Measurements from ENCODE around the gene LIM2.

LIM2 gene

GRCh38 chr19:51391073-51391611 lies 3.4 kb upstream of the LIM2 start:
- no peaks in the 10 kb centered on the region for H3K27me3 Mint-ChIP-seq
- no peaks in the 10 kb centered on the region for H3K9me3 Mint-ChIP-seq
- no peak for DNase-seq (ENCODE audit: low spot score in 2 of 2)
- H3K27ac Mint-ChIP-seq (ENCODE audit: low read depth) = peak overlapping the region; percentile 91
- peaks cover 61% of the 10 kb centered on the region for H3K4me1 Mint-ChIP-seq
- H3K36me3 Mint-ChIP-seq (ENCODE audit: insufficient read depth) = peaks cover 9% of the 10 kb centered on the region
- no peak for ATAC-seq (replicated peaks; ENCODE audit: extremely low read depth, poor library complexity, severe bottlenecking)
- peak overlapping the region; percentile 64 for H3K4me3 Mint-ChIP-seq

GRCh38 chr19:51389143-51389542 lies 1.4 kb upstream of the LIM2 start:
- DNase-seq (ENCODE audit: low spot score in 2 of 2) (no peak), ATAC-seq (replicated peaks; ENCODE audit: extremely low read depth, poor library complexity, severe bottlenecking) (no peak)
- Mint-ChIP-seq H3K4me1 (peaks cover 48% of the 10 kb centered on the region), H3K4me3 (peak overlapping the region; percentile 39), H3K36me3 (ENCODE audit: insufficient read depth) (peaks cover 6% of the 10 kb centered on the region), H3K27me3 (no peaks in the 10 kb centered on the region), H3K9me3 (no peaks in the 10 kb centered on the region), H3K27ac (ENCODE audit: low read depth) (peak overlapping the region; percentile 92)

GRCh38 chr19:51386882-51387520 lies 773 bp downstream of the LIM2 start:
- Mint-ChIP-seq H3K4me3 (peak overlapping the region; percentile 90), H3K9me3 (no peaks in the 10 kb centered on the region), H3K27me3 (no peaks in the 10 kb centered on the region), H3K27ac (ENCODE audit: low read depth) (peak overlapping the region; percentile 92), H3K4me1 (peaks cover 44% of the 10 kb centered on the region), H3K36me3 (ENCODE audit: insufficient read depth) (peaks cover 6% of the 10 kb centered on the region)
- DNase-seq (ENCODE audit: low spot score in 2 of 2) = no peak
- ATAC-seq (replicated peaks; ENCODE audit: extremely low read depth, poor library complexity, severe bottlenecking) = peak; percentile 97

GRCh38 chr19:51382004-51382403 lies 5.8 kb downstream of the LIM2 start:
- ATAC-seq (replicated peaks; ENCODE audit: extremely low read depth, poor library complexity, severe bottlenecking) = no peak
- Mint-ChIP-seq H3K27ac (ENCODE audit: low read depth) (peak overlapping the region; percentile 17), H3K4me3 (no peak overlapping the region)

GRCh38 chr19:51380379-51380778 lies 7.4 kb downstream of the LIM2 start:
- Mint-ChIP-seq H3K27ac (ENCODE audit: low read depth) (peak overlapping the region; percentile 69), H3K9me3 (no peaks in the 10 kb centered on the region), H3K4me3 (no peak overlapping the region), H3K4me1 (peaks cover 34% of the 10 kb centered on the region), H3K27me3 (no peaks in the 10 kb centered on the region), H3K36me3 (ENCODE audit: insufficient read depth) (peaks cover 3% of the 10 kb centered on the region)
- ATAC-seq (replicated peaks; ENCODE audit: extremely low read depth, poor library complexity, severe bottlenecking) = no peak
- DNase-seq (ENCODE audit: low spot score in 2 of 2) = no peak

More at GRCh38 chr19:51382004-51382403, 5.8 kb downstream of the LIM2 start:
- no peak for DNase-seq (ENCODE audit: low spot score in 2 of 2)
- Mint-ChIP-seq H3K9me3 (no peaks in the 10 kb centered on the region), H3K27me3 (no peaks in the 10 kb centered on the region), H3K36me3 (ENCODE audit: insufficient read depth) (peaks cover 2% of the 10 kb centered on the region), H3K4me1 (peaks cover 24% of the 10 kb centered on the region)

GRCh38 chr19:51377422-51377821 lies 10.4 kb downstream of the LIM2 start:
- peaks cover 64% of the 10 kb centered on the region for H3K4me1 Mint-ChIP-seq
- H3K4me3 Mint-ChIP-seq = no peak overlapping the region
- no peak for ATAC-seq (replicated peaks; ENCODE audit: extremely low read depth, poor library complexity, severe bottlenecking)

GRCh38 chr19:51375504-51376221 lies 12.1 kb downstream of the LIM2 start:
- peak overlapping the region; percentile 89 for H3K27ac Mint-ChIP-seq (ENCODE audit: low read depth)
- H3K9me3 Mint-ChIP-seq = no peaks in the 10 kb centered on the region
- no peaks in the 10 kb centered on the region for H3K27me3 Mint-ChIP-seq
- peak overlapping the region; percentile 88 for H3K4me3 Mint-ChIP-seq
- DNase-seq (ENCODE audit: low spot score in 2 of 2) = no peak
- no peak for ATAC-seq (replicated peaks; ENCODE audit: extremely low read depth, poor library complexity, severe bottlenecking)
- peaks cover 20% of the 10 kb centered on the region for H3K36me3 Mint-ChIP-seq (ENCODE audit: insufficient read depth)
- H3K4me1 Mint-ChIP-seq = peaks cover 69% of the 10 kb centered on the region

More at GRCh38 chr19:51377422-51377821, 10.4 kb downstream of the LIM2 start:
- no peak for DNase-seq (ENCODE audit: low spot score in 2 of 2)
- H3K27ac Mint-ChIP-seq (ENCODE audit: low read depth) = no peak overlapping the region
- H3K9me3 Mint-ChIP-seq = no peaks in the 10 kb centered on the region
- H3K27me3 Mint-ChIP-seq = no peaks in the 10 kb centered on the region
- H3K36me3 Mint-ChIP-seq (ENCODE audit: insufficient read depth) = peaks cover 13% of the 10 kb centered on the region

- H3K27ac Mint-ChIP-seq (ENCODE audit: low read depth) = peak within 1 kb of the TSS; percentile 89
- ATAC-seq (replicated peaks; ENCODE audit: extremely low read depth, poor library complexity, severe bottlenecking) = peak; percentile 76
These were observed 14.9 kb downstream of the LIM2 start, which contains the start of gene NKG7 for GRCh38 chr19:51372649-51373504. Gene NKG7 (minus strand): TSS chr19:51372654. CDS start chr19:51372535, 119 bp downstream.

GRCh38 chr19:51372021-51372648 lies 15.6 kb downstream of the LIM2 start:
- H3K9me3 Mint-ChIP-seq = no peaks in the 10 kb centered on the region

More at GRCh38 chr19:51372649-51373504, 14.9 kb downstream of the LIM2 start, which contains the start of gene NKG7:
- Mint-ChIP-seq H3K36me3 (ENCODE audit: insufficient read depth) (peaks cover 27% of the 10 kb centered on the region), H3K4me1 (peaks cover 68% of the 10 kb centered on the region), H3K4me3 (peak within 1 kb of the TSS; percentile 88), H3K27me3 (no peaks in the 10 kb centered on the region), H3K9me3 (no peaks in the 10 kb centered on the region)
- peak; percentile 55 to 85 for DNase-seq (ENCODE audit: low spot score in 2 of 2)

GRCh38 chr19:51371186-51371690 lies 16.5 kb downstream of the LIM2 start:
- Mint-ChIP-seq H3K27me3 (no peaks in the 10 kb centered on the region), H3K9me3 (no peaks in the 10 kb centered on the region), H3K4me1 (peaks cover 71% of the 10 kb centered on the region), H3K27ac (ENCODE audit: low read depth) (peak overlapping the region; percentile 89), H3K4me3 (peak overlapping the region; percentile 88), H3K36me3 (ENCODE audit: insufficient read depth) (peaks cover 41% of the 10 kb centered on the region)
- no peak for DNase-seq (ENCODE audit: low spot score in 2 of 2)
- no peak for ATAC-seq (replicated peaks; ENCODE audit: extremely low read depth, poor library complexity, severe bottlenecking)

More at GRCh38 chr19:51372021-51372648, 15.6 kb downstream of the LIM2 start:
- H3K27me3 Mint-ChIP-seq = no peaks in the 10 kb centered on the region
- H3K36me3 Mint-ChIP-seq (ENCODE audit: insufficient read depth) = peaks cover 33% of the 10 kb centered on the region
- H3K4me3 Mint-ChIP-seq = peak overlapping the region; percentile 88
- peaks cover 69% of the 10 kb centered on the region for H3K4me1 Mint-ChIP-seq
- ATAC-seq (replicated peaks; ENCODE audit: extremely low read depth, poor library complexity, severe bottlenecking) (no peak), DNase-seq (ENCODE audit: low spot score in 2 of 2) (no peak)
- H3K27ac Mint-ChIP-seq (ENCODE audit: low read depth) = peak overlapping the region; percentile 89

GRCh38 chr19:51370230-51370629 lies 17.5 kb downstream of the LIM2 start:
- Mint-ChIP-seq H3K27me3 (no peaks in the 10 kb centered on the region), H3K27ac (ENCODE audit: low read depth) (peak overlapping the region; percentile 89), H3K36me3 (ENCODE audit: insufficient read depth) (peaks cover 43% of the 10 kb centered on the region), H3K9me3 (no peaks in the 10 kb centered on the region), H3K4me3 (peak overlapping the region; percentile 88), H3K4me1 (peaks cover 72% of the 10 kb centered on the region)
- ATAC-seq (replicated peaks; ENCODE audit: extremely low read depth, poor library complexity, severe bottlenecking) (no peak), DNase-seq (ENCODE audit: low spot score in 2 of 2) (no peak)
